Transverse colon (tissue), 4 donors: ENCODE measurements around the gene GPC6. TPM values are rescaled to one million over a fixed set of nuclear protein-coding genes. Genes with fewer than 3 reads are reported as not detected.

Source experiments
- DNase-seq: peaks from one replicate; pipeline ENCODE4 v3.0.0-alpha.2; 2019
- H3K27ac ChIP-seq, 4 donors: fragments of 200-600 bp; sonication (generic); 2 replicates each; pipeline ENCODE4 v1.5.1; 2016 to 2018; ENCODE audit warnings: inconsistent platforms in 4 of 4
- H3K27me3 ChIP-seq: fragments of 200-600 bp; sonication (generic); 2 replicates; pipeline ENCODE4 v1.5.1; 2017; ENCODE audit warnings: inconsistent platforms
- H3K36me3 ChIP-seq, 4 donors: fragments of 200-600 bp; sonication (generic); 2 replicates each; pipeline ENCODE4 v1.5.1; 2017 to 2019; ENCODE audit warnings: inconsistent platforms in 4 of 4
- H3K4me1 ChIP-seq, 4 donors: fragments of 200-600 bp; sonication (generic); 2 replicates each; pipeline ENCODE4 v1.5.1; 2017 to 2020; ENCODE audit warnings: inconsistent platforms in 4 of 4
- H3K4me3 ChIP-seq, 4 donors: fragments of 200-600 bp; sonication (generic); 1 replicate in 1 of 4; 2 replicates in 3 of 4; pipeline versions ENCODE4 v1.5.1 to v1.6.1; 2017 to 2019; ENCODE audit warnings: inconsistent platforms in 4 of 4
- H3K9me3 ChIP-seq, 2 donors: fragments of 200-600 bp; sonication (generic); 2 replicates each; pipeline ENCODE4 v1.5.1; 2017 to 2019; ENCODE audit warnings: inconsistent platforms in 2 of 2
- CTCF ChIP-seq, 5 experiments: fragments of 200-600 bp in 3 of 5; fragments of 450-650 bp in 2 of 5; sonication (generic) in 3 of 5; IDR thresholded peaks; 1 replicate in 2 of 5; 2 replicates in 3 of 5; pipeline ENCODE4 v1.5.1; 2016 to 2017; ENCODE audit warnings: antibody characterized with exemption in 5 of 5, inconsistent platforms in 3 of 5, mild to moderate bottlenecking in 2 of 5, moderate library complexity in 1 of 5
- EP300 ChIP-seq: sonication (generic); formaldehyde crosslinking; IDR thresholded peaks from one replicate; pipeline ENCODE4 v1.6.1; 2017; ENCODE audit warnings: antibody characterized with exemption, low read depth
- POLR2A ChIP-seq: fragments of 450-650 bp; IDR thresholded peaks from one replicate; pipeline ENCODE4 v1.6.1; 2016; ENCODE audit warnings: antibody characterized with exemption, mild to moderate bottlenecking, moderate library complexity
- POLR2AphosphoS5 ChIP-seq, 3 donors: sonication (generic); formaldehyde crosslinking; IDR thresholded peaks; one replicate each; pipeline ENCODE4 v1.6.1; 2016; ENCODE audit warnings: antibody characterized with exemption in 3 of 3
- WGBS, 2 donors: methylation state at CpG; one replicate each; pipeline ENCODE4 v1.1.5; 2018; ENCODE audit warnings: low coverage in 1 of 2; 5-methylcytosine and 5-hydroxymethylcytosine counted together
- in situ Hi-C, 4 donors: fragments of 200-750 bp; cut with MboI; loops; one replicate each; pipeline versions ENCODE4 v1.15.0 to v1.15.1; 2017; ENCODE audit warnings: low sequenced_read_pairs in 3 of 4, low pct_ligation_motif_present in 1 of 4, low pct_unique_long_range_greater_than_20kb in 1 of 4
- intact Hi-C: fragments of 100-400 bp; cut with DNase I; formaldehyde crosslinking; loops from one replicate; pipeline ENCODE4 v1.15.1; 2023; ENCODE audit warnings: low total_unique reads
- total RNA-seq, 4 donors: library from RNA; depleted of rRNA; stranded (reverse); fragments of >200 nt; gene quantifications; one replicate each; pipeline ENCODE4 v1.1.0, GENCODE V29; 2016

GPC6 gene
- total RNA-seq, 4 donors from 2014 or later: 0.75 to 5.7 (median 4.0) TPM

GRCh38 chr13:94256721-94257120, 1030.1 kb downstream of the GPC6 start:
- Histone ChIP-seq H3K4me1 (no peaks in the 10 kb centered on the region), H3K4me3 (no peak overlapping the region), H3K36me3 (no peaks in the 10 kb centered on the region), H3K27me3 (no peaks in the 10 kb centered on the region), H3K9me3 (no peaks in the 10 kb centered on the region), H3K27ac (no peak overlapping the region)
- TF ChIP-seq CTCF (IDR thresholded peaks at IDR 0.05) (no peak), EP300 (no peak), POLR2A (no peak), POLR2AphosphoS5 (IDR thresholded peaks at IDR 0.05) (no peak)
- in situ Hi-C loops (no loop called here), intact Hi-C loops (no loop called here)
- 82% methylated on average over 1 of the region's 1 CpG for WGBS, 2 donors
- DNase-seq: no peak

- Histone ChIP-seq H3K27ac (no peak overlapping the region), H3K9me3 (no peaks in the 10 kb centered on the region), H3K36me3 (no peaks in the 10 kb centered on the region), H3K4me3 (no peak overlapping the region), H3K4me1 (no peaks in the 10 kb centered on the region), H3K27me3 (no peaks in the 10 kb centered on the region)
- in situ Hi-C loops: no loop called here
- TF ChIP-seq POLR2A (no peak), CTCF (IDR thresholded peaks at IDR 0.05) (no peak), EP300 (no peak), POLR2AphosphoS5 (IDR thresholded peaks at IDR 0.05) (no peak)
- 64 to 86% methylated on average over 1 of the region's 1 CpG for WGBS, 2 donors
- DNase-seq: no peak
- intact Hi-C loops: no loop called here
Observed at GRCh38 chr13:94259984-94260383, 1033.4 kb downstream of the GPC6 start.

GRCh38 chr13:94261163-94261562, 1034.6 kb downstream of the GPC6 start:
- Histone ChIP-seq H3K4me1 (no peaks in the 10 kb centered on the region), H3K9me3 (no peaks in the 10 kb centered on the region), H3K27me3 (no peaks in the 10 kb centered on the region), H3K36me3 (no peaks in the 10 kb centered on the region), H3K27ac (no peak overlapping the region), H3K4me3 (no peak overlapping the region)
- no peak for DNase-seq
- intact Hi-C loops (no loop called here), in situ Hi-C loops (no loop called here)
- no peak for TF ChIP-seq CTCF (IDR thresholded peaks at IDR 0.05)
- no peak for TF ChIP-seq EP300
- TF ChIP-seq POLR2A: no peak
- no peak for TF ChIP-seq POLR2AphosphoS5 (IDR thresholded peaks at IDR 0.05)
- WGBS, 2 donors: 81 to 87% methylated on average over 3 of the region's 3 CpGs

- in situ Hi-C loops (no loop called here), intact Hi-C loops (no loop called here)
- Histone ChIP-seq H3K36me3 (no peaks in the 10 kb centered on the region), H3K9me3 (no peaks in the 10 kb centered on the region), H3K27me3 (no peaks in the 10 kb centered on the region), H3K27ac (no peak overlapping the region), H3K4me3 (no peak overlapping the region), H3K4me1 (no peaks in the 10 kb centered on the region)
- no peak for DNase-seq
- no peak for TF ChIP-seq EP300
- TF ChIP-seq POLR2A: no peak
- no peak for TF ChIP-seq POLR2AphosphoS5 (IDR thresholded peaks at IDR 0.05)
- TF ChIP-seq CTCF (IDR thresholded peaks at IDR 0.05): no peak
- WGBS, 2 donors: 43 to 60% methylated on average over 3 of the region's 3 CpGs
Observed at GRCh38 chr13:94263038-94263437, 1036.4 kb downstream of the GPC6 start.
